NOMO-1 (cell line): ENCODE results near the gene GLS2.
"Not testable (repeated sequence)": the region's sequence is repeated elsewhere in the genome, so short reads cannot be mapped to it uniquely, and the experiment has no call there.

ENCODE experiments used
- DNase-seq, 2 experiments: peaks; one replicate each; lab custom pipeline; 2025; ENCODE audit not compliant: unreplicated experiment in 2 of 2; lab: John Stamatoyannopoulos, UW

The GLS2 gene

DNA sequence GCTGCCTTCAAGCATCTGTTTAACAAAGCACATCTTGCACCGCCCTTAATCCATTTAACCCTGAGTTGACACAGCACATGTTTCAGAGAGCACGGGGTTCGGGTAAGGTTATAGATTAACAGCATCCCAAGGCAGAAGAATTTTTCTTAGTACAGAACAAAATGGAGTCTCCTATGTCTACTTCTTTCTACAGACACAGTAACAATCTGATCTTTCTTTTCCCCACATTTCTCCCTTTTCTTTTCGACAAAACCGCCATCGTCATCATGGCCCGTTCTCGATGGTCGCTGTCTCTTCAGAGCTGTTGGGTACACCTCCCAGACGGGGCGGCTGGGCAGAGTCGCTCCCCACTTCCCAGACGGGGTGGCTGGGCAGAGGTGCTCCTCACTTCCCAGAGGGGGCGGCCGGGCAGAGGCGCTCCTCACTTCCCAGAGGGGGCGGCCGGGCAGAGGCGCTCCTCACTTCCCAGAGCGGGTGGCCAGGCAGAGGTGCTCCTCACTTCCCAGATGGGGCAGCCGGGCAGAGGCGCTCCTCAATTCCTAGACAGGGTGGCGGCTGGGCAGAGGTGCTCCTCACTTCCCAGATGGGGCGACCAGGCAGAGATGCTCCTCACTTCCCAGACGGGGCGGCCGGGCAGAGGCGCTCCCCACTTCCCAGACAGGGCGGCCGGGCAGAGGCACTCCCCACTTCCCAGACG, 5.6 kb upstream of the GLS2 start:
- not testable (repeated sequence) for DNase-seq

DNA sequence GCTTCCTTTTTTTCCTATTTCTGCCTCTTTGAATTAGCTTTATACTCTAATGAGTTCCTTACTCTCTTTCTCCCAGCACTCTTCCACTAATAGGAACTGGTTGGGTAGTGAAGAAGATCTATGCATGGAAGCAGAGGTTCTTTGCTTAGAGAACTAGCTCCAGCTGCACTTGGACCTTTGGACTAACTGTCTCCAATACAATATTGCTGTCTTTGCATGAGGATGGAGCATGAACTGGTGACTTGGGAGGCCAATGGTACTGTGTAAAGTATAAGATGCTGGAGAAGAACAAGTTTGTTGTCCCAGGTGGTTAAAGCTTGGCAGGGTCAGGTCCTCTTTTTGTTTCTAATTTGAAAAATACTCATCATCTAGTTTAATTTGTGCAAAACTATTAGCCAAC, 2.4 kb upstream of the GLS2 start:
- no peak for DNase-seq

DNA sequence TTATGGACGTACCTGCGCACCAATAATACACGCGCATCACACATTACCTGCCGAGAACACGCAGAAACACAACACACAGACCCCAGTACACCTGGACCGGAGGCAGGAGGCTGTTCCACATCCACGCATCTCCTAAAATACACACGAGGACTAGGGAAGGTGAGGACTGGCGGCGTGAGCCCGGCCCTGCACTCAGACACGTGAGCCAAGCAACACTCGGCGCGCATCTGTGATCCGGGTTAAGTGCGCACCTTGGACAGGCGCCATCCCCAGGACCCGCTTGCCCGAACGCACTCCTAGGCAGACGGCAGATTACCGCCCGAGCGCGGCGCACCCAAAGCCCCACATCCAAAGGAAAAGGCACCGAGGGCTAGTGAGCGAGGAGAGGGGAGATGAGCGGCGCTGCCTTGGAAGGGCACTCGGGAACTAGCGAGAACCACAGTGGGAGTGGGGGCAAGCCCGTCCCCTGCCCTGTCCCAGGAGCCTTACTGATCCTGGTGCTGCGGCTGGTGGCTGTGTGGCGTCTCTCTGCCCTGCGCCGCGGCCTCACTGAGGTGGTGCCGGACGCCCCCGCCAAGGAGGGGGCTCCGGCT, 417 bp downstream of the GLS2 start:
- DNase-seq = no peak

DNA sequence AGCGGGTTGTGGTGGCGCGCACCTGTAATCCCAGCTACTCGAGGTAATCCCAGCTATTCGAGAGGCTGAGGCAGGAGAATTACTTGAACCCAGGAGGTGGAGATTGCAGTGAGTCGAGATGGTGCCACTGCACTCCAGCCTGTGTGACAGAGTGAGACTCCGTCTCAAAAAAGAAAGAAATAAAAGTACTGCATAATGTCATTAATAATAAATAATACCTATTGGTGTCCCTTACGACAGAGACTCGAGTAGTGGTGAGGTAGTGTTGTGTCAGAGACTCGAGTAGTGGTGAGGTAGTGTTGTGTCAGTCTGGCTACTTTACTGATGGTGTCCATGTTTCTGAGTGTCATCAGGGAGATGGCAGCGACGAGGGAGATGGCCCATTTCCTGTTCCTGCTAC, 1.3 kb downstream of the GLS2 start:
- no peak for DNase-seq

DNA sequence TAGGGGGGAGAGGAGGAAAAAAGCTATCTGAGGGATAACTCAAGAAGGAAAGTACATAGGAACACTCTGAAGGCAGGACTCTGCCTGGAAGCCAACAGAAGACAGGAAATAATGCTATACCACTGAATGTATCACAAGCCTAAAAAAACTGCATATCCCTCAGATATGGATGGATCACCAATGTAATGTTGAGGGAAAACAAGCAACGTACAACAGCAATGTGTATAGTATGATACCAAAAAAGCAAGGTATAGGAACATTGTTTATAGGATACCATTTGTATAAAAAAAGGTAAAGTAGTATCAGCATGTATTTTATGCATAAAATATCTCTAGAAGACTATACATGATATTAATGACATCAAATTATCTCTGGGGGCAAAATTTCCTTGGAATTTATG, 3.4 kb downstream of the GLS2 start:
- no peak for DNase-seq

DNA sequence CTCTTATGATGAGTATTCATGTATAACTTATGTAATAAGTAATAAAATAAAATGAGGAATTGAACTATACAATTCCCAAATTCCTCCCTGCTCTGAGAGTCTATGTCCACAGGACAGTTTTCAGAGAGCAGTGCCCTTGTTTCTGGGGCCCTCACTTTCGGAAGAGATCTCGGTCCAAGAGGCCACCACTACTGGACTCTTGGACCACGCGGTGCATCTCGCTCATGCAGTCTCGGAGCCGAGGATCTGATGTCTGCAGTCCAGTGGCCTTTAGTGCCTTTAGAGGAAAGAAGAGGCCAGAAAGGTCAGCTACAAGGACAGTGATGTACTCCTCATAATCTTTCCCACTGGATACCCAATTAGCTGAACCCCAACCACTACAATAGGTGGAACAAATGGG, 8.3 kb downstream of the GLS2 start:
- no peak for DNase-seq

DNA sequence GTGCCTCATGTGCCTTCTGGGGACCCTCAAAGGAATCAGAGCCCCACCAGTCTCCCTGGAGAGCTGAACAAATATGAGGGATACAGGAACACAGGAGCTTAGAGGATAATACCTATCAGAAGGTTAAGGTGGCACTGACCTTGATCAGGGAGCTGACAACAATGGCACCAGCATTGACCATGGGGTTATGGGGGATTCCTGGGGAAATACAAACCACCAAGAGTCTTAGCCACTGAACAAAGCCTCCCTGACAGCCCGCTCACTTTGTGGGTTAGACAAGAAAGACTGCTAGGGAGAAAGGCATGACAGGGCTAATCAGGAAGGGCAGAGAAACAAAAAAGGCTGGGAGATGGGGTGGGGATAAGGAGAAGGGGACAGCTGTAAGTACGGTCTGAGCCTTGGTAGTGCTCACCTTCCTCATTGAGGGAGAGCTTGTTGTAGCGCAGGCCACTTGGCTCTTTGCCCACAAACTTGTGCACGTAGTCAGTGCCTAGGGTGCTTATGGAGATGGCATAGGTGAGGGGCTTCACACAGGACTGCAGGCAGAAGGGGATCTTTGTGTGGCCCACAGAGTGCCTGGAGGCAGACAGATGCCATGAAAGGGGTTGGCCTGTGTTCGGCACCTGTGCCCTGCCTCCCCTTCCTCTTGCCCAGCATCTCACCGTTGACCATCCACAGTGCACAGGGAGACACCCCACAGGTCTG, 10.3 kb downstream of the GLS2 start:
- DNase-seq = no peak

DNA sequence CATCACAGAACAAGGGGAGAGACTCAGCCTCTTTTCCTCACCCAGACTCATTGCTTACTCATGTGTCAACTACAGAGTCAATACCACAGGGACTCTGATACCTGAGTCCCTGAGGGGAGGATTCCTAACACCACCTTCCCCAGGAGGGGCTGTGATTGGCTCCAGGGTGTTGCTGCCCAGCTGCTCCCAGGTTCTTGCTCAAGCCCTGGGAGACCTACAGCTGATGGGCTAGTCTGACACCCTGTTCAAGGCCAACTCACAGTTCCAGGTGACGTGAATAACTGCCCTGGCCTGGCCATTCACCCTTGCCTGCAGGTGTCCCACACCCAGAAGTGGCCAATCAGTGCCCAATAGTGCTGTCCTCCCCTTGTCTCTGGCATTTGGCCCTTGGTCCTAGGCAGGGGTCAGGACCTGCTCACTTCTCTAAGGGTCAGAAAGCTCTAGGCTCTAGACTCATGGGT, 11.0 kb downstream of the GLS2 start:
- no peak for DNase-seq

DNA sequence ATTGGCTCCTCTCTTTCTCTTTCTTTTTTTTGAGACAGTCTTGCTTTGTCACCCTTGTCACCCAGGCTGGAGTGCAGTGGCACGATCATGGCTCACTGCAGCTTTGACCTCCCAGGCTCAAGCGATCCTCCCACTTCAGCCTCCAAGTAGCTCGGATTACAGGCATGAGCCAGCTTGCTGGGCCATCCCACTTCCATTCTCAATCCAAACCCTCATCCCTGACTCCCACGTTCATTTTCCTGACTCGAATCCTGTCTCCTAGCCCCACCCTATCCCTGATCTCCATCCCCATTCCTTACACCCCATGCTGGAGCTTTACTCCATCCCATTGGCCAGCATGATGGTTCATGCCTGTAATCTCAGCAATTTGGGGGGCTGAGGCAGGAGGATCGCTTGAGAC, 11.8 kb downstream of the GLS2 start:
- DNase-seq = no peak

DNA sequence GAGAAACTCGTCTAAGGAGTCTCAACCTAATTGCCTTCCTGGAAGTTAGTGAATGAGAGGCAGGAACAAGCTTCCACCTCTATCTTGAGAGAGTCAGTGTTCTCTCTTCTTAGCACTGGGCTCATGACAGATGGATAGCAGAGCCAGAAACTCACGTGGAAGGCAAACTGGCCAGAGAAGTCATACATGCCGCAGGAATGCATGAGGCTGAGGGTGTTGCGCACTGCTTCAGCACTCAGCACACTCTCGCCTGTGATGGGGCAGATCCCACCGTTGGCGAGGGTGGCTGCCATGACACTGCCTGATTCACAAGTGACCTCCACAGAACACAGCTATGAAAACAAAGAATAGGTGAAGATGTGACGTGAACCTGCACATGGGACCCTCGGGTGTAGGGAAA, 13.6 kb downstream of the GLS2 start:
- DNase-seq = no peak

DNA sequence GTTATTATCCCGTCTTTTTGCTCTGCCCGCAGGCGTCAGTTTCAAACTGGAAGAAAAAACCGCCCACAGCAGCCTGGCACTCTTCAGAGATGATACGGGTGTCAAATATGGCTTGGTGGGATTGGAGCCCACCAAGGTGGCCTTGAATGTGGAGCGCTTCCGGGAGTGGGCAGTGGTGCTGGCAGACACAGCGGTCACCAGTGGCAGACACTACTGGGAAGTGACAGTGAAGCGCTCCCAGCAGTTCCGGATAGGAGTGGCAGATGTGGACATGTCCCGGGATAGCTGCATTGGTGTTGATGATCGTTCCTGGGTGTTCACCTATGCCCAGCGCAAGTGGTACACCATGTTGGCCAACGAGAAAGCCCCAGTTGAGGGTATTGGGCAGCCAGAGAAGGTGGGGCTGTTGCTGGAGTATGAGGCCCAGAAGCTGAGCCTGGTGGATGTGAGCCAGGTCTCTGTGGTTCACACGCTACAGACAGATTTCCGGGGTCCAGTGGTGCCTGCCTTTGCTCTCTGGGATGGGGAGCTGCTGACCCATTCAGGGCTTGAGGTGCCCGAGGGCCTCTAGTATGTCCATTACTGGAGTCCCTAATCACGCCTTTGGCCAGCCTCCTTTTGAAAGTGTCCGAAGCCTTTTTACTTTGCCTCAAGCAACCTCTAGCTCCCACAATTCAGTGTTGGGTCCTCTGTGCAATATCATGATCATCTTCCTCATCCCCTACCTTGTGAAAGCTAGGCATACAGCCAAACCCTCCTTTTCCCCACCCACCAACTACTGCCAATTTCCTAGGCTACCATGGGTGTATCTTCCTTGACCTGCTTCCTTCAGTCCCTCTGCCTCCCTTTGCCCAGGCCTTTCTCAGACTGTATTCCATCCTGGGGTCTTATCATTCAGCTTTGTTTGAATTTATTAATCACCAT, 18.7 kb downstream of the GLS2 start:
- DNase-seq = no peak

DNA sequence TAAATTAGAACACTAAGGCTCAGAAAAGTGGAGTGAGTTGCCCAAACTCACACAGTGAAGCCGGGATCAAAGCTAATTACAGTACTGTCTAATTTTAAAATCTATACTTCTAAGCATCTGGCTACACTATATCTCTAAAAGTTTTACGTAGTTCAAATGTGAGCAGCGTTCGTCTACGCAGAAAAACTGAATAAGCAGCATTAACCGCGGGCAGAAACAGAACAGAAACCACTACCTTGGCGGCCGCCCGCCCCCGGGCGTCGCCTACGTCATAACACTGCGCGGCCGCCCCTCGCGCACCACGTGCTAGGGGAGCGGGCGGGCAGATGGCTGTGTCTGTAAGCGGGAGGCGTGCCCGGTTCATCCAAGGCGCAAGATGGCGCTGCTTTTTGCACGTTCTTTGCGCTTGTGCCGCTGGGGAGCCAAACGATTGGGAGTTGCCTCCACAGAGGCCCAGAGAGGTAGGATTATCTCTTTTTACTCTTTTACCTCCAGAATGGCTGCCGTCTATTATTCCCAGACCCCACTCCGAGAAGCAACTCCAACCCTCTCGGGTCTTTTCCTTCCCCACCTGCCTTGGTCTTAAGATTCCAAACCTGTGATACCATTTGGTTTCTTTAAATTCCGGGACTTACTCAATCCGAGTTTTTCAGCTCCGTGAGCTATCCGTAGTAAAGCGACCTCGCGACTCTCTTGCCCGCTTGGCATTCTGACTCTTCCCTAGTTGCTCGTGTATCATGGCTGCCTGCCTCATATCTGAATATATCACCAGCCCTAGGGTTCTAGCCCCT, 19.6 kb downstream of the GLS2 start, which contains the start of gene SPRYD4:
SPRYD4 (plus strand) TSS at position 363 of the 791 bp plus-strand sequence; CDS start at position 377, 14 bp downstream.
- peak; percentile 93 to 98 for DNase-seq

DNA sequence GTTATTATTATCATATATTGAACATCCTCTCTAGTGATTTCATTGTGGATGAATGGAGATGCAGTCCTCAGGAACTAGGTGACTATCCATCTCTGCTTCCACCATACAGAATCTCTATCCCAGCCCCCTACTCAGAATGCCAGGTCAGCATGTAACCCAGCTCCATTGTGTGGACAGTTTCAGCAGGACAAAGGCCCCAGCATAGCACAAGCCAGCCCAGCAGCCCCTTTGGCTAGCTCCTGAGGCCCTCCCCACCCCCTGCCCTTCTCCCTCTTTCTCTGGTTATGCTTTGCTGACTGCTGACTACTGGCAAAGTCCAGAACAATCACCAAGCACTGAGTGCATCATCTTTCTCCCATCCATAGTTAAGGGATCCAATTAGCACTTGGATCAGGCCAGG, 25.4 kb downstream of the GLS2 start:
- DNase-seq = no peak

DNA sequence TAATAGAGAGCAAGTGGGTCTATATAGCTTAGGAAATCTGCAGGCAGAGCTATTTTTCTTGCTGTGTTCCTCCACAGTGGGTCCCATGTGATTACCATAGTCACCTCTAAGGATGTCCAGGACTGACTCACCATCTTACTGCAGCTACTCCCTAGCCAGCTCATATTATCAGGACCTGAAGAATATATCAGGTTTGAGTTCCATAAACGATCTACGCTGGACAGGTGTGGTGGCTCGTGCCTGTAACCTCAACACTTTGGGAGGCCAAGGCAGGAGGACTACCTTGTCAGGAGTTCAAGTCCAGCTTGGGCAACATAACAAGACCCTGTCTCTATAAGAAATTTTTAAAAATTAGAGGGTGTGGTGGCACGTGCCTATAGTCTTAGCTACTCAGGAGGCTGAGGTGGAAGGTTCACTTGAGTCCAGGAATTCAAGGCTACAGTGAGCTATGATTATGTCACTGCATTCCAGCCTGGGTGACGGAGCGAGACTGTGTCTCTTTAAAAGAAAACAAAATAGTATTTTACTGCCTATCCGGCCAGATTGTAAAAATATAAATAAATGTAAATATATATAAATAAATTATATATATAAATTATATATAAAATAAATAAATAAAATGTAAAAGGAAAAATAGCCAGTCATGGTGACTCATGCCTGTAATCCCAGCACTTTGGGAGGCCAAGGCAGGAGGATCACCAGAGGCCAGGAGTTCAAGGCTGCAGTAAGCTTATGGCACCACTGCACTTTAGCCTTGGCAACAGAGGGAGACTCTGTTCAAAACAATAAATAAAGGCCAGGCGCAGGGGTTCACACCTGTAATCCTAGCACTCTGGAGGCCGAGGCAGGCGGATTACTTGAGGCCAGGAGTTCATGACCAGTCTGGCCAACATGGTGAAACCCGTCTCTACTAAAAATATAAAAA, 26.5 kb downstream of the GLS2 start:
- no peak for DNase-seq

DNA sequence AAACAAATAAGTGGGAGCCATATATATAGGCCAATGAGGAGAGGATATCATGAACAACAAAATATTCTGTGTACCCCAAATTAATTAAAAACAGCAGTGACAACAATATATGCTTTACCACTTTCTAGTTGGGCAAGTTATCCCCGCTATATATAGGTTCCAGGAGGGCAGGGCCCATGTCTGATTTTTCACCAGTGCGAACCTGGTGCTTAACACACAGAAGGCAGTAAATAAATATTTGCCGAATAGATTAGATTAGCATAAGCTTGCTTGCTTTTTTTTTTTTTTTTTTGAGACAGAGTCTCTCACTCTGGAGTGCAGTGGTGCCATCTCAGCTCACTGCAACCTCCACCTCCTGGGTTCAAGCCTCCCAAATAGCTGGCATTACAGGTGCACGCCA, 30.1 kb downstream of the GLS2 start:
- no peak for DNase-seq

DNA sequence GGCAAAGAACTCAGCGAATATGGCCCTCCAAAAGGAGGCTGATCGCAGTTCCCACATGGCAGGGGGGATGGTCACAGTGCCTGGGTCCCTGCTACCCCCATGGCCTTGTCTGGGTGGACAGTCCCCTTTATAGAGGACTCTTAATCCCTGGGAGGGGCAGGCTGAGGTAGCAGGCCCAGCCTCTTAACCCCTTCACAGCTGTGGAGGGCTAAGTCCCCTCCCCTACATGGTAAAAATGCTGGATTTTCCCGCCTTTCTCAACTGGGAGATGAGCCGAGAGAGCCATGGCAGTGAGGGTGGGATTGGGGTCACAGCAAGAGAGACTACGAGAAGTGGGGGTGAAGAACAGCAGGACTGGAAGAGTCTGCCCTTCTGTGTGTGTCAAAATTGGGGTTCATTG, 33.4 kb downstream of the GLS2 start, which contains the start of gene MIP:
MIP (minus strand) TSS at position 101 of the 400 bp plus-strand sequence; CDS start at position 57, 44 bp downstream.
- DNase-seq = no peak

DNA sequence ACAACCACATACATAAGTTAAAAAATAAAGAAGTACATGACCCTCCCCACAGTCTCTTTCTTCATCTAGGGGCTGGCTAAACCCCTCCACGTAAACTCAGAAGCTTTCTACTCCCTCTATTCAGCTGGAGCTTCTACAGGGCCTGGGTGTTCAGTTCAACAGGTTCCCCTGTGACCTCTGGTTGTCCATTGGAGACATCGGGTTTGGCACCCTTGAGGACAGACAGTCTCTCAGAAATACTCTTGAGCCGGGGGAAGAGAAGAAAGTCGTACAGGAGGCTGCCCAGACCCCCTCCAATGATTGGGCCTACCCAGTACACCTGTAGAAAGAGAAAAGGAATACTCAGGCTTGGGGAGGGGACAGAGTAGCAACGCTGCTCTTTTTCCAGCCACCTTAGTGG, 36.8 kb downstream of the GLS2 start:
- no peak for DNase-seq

DNA sequence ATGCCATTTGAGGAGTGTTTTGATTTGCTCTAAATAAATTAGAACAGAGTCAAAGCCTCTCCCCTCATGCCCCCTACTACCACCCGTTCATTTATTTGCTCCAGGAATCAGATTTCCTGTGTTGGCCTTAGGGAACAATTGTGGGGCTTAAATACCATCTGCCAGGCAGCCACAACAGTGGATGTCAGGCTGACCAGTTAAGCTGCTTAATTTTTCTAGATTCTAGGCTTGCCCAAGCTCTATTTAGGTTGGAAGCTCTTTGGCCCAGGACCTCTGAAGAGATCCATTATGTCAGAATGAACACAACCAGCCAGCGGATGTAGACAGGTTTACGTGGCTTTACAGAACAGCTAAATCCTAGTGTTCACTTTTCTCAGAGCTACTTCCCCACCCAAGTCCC, 37.7 kb downstream of the GLS2 start:
- DNase-seq = no peak

DNA sequence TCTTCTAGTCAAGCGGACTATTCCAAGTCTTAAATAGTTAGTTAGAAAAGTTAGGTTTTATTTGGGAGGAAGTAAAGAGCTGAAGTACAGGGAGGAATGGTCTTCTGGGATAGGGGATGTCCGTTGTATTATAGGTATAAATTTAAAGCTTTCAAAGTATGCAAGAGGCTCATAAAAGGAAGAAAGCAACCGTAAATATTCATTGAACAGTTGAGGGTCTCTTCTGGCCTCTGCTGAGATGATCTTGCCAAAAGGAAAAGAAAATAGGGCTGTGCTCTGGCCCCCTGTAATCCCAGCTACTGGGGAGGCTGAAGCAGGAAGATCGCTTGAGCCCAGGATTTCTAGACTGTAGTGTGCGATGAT, 38.4 kb downstream of the GLS2 start:
- DNase-seq = no peak
